ENCODE measurements around the gene ZFP36L2. TPM values are rescaled to one million over a fixed set of nuclear protein-coding genes. Genes with fewer than 3 reads are reported as not detected.

ZFP36L2 gene
- total and polyA plus RNA-seq, 10 of the 15 experiments (the other 5 are each of a cell fraction or from before 2014, with no cell fraction given): 4.3 to 64.9 (median 19.5) TPM

DNA sequence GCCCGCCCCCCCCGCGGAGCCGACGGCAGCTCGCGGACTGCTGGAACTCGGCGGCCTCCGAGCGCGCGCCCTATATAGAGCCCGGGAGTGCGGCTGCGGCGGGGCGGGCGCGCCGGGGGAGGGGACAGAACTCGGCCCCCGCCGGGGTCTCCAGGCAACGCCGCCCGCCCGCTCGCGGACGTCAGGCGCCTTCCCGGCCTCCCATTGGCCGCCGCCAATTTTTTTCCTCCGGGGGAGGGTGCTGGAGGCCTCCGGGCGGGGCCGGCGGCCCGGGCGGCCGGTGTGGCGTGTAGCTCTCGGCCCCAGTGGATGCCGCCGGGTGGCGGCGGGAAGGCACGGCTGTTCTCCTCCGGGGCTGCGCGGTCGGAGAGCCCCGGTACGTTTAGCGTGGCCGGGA lies at the start of gene ZFP36L2 (continued):
- no peak for TF ChIP-seq SUPT20H (IDR thresholded peaks at IDR 0.05; ENCODE audit: borderline replicate concordance, control insufficient read depth, low read depth, low read length)

DNA sequence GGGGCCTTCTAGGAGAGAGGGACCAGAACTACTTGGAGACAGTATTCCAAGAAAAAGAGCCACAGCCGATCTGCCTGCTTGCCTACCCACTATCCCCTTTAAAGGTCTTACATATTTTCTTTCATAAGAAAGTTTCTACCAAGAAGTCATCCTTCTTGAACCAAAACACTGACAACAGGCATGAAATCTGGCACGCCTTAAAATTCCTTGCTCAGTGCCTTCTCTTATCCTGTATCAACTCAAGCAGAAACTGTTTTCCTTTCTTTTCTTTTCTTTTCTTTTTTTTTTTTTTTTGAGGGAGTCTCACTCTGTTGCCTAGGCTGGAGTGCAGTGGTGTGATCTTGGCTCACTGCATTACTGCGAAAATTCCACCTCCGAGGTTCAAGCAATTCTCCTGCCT lies 48.3 kb upstream of the ZFP36L2 start:
- BruUV-seq (replicated peaks): no TSS peak
- Histone ChIP-seq H3K27ac (ENCODE audit: control insufficient read depth, insufficient read depth) (no peak overlapping the region), H3K4me2 (ENCODE audit: control insufficient read depth, insufficient read depth) (no peak overlapping the region), H3K9me3 (replicated peaks; ENCODE audit: control insufficient read depth, insufficient read depth, low read length) (no peaks in the 10 kb centered on the region), H3K79me2 (ENCODE audit: control insufficient read depth, insufficient read depth, low read length) (no peaks in the 10 kb centered on the region), H2AFZ (ENCODE audit: control insufficient read depth, low read depth, low read length) (no peak overlapping the region), H3K9ac (ENCODE audit: control insufficient read depth, insufficient read depth, low read length) (no peak overlapping the region), H3K4me1 (ENCODE audit: control insufficient read depth, insufficient read depth, low read length) (peaks cover 10% of the 10 kb centered on the region), H3K4me3 (no peak overlapping the region), H3K27me3 (replicated peaks in 1 of 2; ENCODE audit: control insufficient read depth in 2 of 2, insufficient read depth in 2 of 2, low read length in 1 of 2) (no peaks in the 10 kb centered on the region), H4K20me1 (ENCODE audit: control insufficient read depth, insufficient read depth) (no peaks in the 10 kb centered on the region), H3K36me3 (ENCODE audit: control insufficient read depth in 2 of 2, insufficient read depth in 2 of 2, low read length in 1 of 2) (peaks cover 0 to 2% of the 10 kb centered on the region in 2 experiments; a peak in 2 of 4 replicates)
- 96% methylated on average over 4 of the region's 4 CpGs for WGBS (ENCODE audit: insufficient coverage, insufficient replicate concordance, low lambda C conversion rate, missing lambda C conversion rate)
- TF ChIP-seq POLR2AphosphoS2 (IDR thresholded peaks at IDR 0.05; ENCODE audit: low read depth, low read length) (no peak), NFYB (IDR thresholded peaks at IDR 0.05; ENCODE audit: insufficient read depth, low read depth, low read length) (no peak), JUNB (IDR thresholded peaks at IDR 0.05) (no peak), RCOR1 (conservative IDR thresholded peaks at IDR 0.05; ENCODE audit: low read depth, low read length) (no peak), NFIC (IDR thresholded peaks at IDR 0.05; ENCODE audit: low read depth, low read length) (no peak), MYC (IDR thresholded peaks at IDR 0.05; ENCODE audit: insufficient read depth, insufficient read length, insufficient replicate concordance, low read length, severe bottlenecking) (no peak), NBN (IDR thresholded peaks at IDR 0.05) (no peak), POU2F2 (IDR thresholded peaks at IDR 0.05; ENCODE audit: borderline replicate concordance, low read depth, low read length) (no peak), HDGF (IDR thresholded peaks at IDR 0.05) (no peak)
- TF ChIP-seq, protein P1, sequence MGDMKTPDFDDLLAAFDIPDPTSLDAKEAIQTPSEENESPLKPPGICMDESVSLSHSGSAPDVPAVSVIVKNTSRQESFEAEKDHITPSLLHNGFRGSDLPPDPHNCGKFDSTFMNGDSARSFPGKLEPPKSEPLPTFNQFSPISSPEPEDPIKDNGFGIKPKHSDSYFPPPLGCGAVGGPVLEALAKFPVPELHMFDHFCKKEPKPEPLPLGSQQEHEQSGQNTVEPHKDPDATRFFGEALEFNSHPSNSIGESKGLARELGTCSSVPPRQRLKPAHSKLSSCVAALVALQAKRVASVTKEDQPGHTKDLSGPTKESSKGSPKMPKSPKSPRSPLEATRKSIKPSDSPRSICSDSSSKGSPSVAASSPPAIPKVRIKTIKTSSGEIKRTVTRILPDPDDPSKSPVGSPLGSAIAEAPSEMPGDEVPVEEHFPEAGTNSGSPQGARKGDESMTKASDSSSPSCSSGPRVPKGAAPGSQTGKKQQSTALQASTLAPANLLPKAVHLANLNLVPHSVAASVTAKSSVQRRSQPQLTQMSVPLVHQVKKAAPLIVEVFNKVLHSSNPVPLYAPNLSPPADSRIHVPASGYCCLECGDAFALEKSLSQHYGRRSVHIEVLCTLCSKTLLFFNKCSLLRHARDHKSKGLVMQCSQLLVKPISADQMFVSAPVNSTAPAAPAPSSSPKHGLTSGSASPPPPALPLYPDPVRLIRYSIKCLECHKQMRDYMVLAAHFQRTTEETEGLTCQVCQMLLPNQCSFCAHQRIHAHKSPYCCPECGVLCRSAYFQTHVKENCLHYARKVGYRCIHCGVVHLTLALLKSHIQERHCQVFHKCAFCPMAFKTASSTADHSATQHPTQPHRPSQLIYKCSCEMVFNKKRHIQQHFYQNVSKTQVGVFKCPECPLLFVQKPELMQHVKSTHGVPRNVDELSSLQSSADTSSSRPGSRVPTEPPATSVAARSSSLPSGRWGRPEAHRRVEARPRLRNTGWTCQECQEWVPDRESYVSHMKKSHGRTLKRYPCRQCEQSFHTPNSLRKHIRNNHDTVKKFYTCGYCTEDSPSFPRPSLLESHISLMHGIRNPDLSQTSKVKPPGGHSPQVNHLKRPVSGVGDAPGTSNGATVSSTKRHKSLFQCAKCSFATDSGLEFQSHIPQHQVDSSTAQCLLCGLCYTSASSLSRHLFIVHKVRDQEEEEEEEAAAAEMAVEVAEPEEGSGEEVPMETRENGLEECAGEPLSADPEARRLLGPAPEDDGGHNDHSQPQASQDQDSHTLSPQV (IDR thresholded peaks at IDR 0.05): no peak
- ChIA-PET CTCF (no interaction called here), SMC1A (ENCODE audit: uncharacterized antibody, unreplicated experiment) (interaction anchor here (1.0 to 1.2 kb wide), 2 partner anchors 127 to 209 kb away, joined by 3 read pairs; no protein-coding TSS in a partner anchor), RAD21 (ENCODE audit: unreplicated experiment) (no interaction called here), POLR2A (no interaction called here)
- DNase-seq (ENCODE audit: low read depth, low spot score) (no peak), ATAC-seq (no peak), FAIRE-seq (no peak)
- intact Hi-C loops (cut with micrococcal nuclease; ENCODE audit: unreplicated experiment) (no loop called here), in situ Hi-C loops (cut with MboI) (no loop called here)
